ENCODE measurements around the gene C8G.
A peak's percentile ranks its signal among the peaks of the same experiment; 100 is the strongest.

C8G gene

DNA sequence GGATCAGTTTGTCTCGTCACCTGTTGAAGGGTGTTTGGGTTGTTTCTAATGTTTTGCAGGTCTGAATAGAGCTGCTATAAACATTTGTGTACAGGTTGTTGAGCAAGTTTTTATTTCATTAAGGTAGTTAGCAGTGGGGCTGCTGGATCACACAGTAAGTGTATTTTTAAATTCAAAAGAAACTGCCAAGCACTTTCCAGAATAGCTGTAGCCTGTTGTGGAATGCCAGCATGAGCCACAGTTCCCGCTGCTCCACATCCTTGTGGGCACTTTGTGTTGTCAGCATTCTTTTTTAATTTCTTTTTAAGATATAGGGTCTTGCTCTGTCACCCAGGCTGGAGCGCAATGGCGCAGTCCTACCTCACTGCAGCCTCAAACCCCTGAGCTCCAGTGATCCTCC, 15.0 kb upstream of the C8G start:
- H3K4me3 ChIP-seq (ENCODE audit: low read depth, low read length) = no peak overlapping the region
- no peaks in the 10 kb centered on the region for H3K79me2 ChIP-seq (ENCODE audit: control insufficient read depth, insufficient read depth, low read length, unreplicated experiment)
- H2AFZ ChIP-seq (ENCODE audit: low read length, unreplicated experiment) = no peak overlapping the region
- peaks cover 14% of the 10 kb centered on the region for H3K4me1 ChIP-seq (ENCODE audit: control insufficient read depth, insufficient read depth, low read length, unreplicated experiment)
- H3K27ac ChIP-seq (ENCODE audit: low read depth, low read length) = no peak overlapping the region
- no peaks in the 10 kb centered on the region for H3K27me3 ChIP-seq (ENCODE audit: insufficient read depth, low read length)
- H3K36me3 ChIP-seq (ENCODE audit: insufficient read depth, low read length) = peaks cover 12% of the 10 kb centered on the region

GRCh38 chr9:136931611-136932130, 13.4 kb upstream of the C8G start:
- no peaks in the 10 kb centered on the region for H3K27me3 ChIP-seq (ENCODE audit: insufficient read depth, low read length)
- H3K79me2 ChIP-seq (ENCODE audit: control insufficient read depth, insufficient read depth, low read length, unreplicated experiment) = no peaks in the 10 kb centered on the region
- H3K4me1 ChIP-seq (ENCODE audit: control insufficient read depth, insufficient read depth, low read length, unreplicated experiment) = peaks cover 14% of the 10 kb centered on the region
- H3K27ac ChIP-seq (ENCODE audit: low read depth, low read length) = peak overlapping the region; percentile 88
- H3K4me3 ChIP-seq (ENCODE audit: low read depth, low read length) = no peak overlapping the region
- no peak overlapping the region for H2AFZ ChIP-seq (ENCODE audit: low read length, unreplicated experiment)
- H3K36me3 ChIP-seq (ENCODE audit: insufficient read depth, low read length) = peaks cover 12% of the 10 kb centered on the region

DNA sequence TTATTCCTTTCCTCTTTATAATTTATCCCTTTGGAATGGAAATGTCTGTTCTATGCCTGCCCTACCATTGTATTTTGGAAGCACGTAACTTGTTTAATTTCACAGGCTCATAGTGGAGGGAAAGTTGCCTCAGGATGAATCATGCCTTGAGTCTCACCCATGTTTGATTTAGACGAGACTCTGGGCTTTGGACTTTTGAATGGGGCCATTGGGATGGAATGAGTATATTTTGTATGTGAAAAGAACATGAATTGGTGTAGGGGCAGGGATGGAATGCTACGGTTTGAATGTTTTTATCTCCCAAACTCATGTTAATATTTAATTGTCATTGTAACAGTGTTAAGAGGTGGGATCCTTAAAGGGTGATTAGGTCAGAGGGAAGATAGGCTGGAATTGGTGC, 10.8 kb upstream of the C8G start:
- no peak overlapping the region for H3K27ac ChIP-seq (ENCODE audit: low read depth, low read length)
- H3K4me1 ChIP-seq (ENCODE audit: control insufficient read depth, insufficient read depth, low read length, unreplicated experiment) = peaks cover 5% of the 10 kb centered on the region
- H3K36me3 ChIP-seq (ENCODE audit: insufficient read depth, low read length) = peaks cover 13% of the 10 kb centered on the region
- no peaks in the 10 kb centered on the region for H3K27me3 ChIP-seq (ENCODE audit: insufficient read depth, low read length)
- H3K4me3 ChIP-seq (ENCODE audit: low read depth, low read length) = no peak overlapping the region
- no peaks in the 10 kb centered on the region for H3K79me2 ChIP-seq (ENCODE audit: control insufficient read depth, insufficient read depth, low read length, unreplicated experiment)
- no peak overlapping the region for H2AFZ ChIP-seq (ENCODE audit: low read length, unreplicated experiment)

GRCh38 chr9:136935651-136936050, 9.4 kb upstream of the C8G start:
- no peak overlapping the region for H3K27ac ChIP-seq (ENCODE audit: low read depth, low read length)
- H3K4me1 ChIP-seq (ENCODE audit: control insufficient read depth, insufficient read depth, low read length, unreplicated experiment) = peaks cover 5% of the 10 kb centered on the region
- H3K36me3 ChIP-seq (ENCODE audit: insufficient read depth, low read length) = peaks cover 25% of the 10 kb centered on the region
- H2AFZ ChIP-seq (ENCODE audit: low read length, unreplicated experiment) = no peak overlapping the region
- H3K4me3 ChIP-seq (ENCODE audit: low read depth, low read length) = no peak overlapping the region
- no peaks in the 10 kb centered on the region for H3K27me3 ChIP-seq (ENCODE audit: insufficient read depth, low read length)
- peaks cover 6% of the 10 kb centered on the region for H3K79me2 ChIP-seq (ENCODE audit: control insufficient read depth, insufficient read depth, low read length, unreplicated experiment)

DNA sequence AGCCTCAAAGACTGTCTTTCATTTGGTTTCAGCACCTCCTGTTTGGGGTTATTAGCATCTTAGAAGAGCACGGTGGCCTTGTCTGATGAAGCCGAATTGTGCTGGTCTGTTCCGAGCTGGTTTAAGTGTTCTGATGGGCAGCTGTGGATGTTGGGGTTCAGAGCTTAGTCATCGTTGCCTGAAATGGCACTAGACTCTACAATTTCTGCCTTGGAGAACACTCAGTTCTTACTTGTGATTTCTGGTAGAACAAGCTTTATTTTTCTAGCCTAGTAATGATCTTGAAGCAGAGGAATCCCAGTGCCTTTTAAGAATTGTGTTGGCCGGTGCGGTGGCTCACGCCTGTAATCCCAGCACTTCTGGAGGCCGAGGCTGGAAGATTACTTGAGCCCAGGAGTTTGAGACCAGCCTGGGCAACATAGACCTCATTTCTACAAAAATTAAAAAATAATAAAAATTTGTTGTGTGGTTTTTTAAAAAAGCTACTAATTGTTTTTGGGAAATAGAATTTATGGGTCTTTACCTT, 8.3 kb upstream of the C8G start:
- peaks cover 29% of the 10 kb centered on the region; the same call in 1 of the 2 replicates for H3K36me3 ChIP-seq (ENCODE audit: insufficient read depth, low read length)

DNA sequence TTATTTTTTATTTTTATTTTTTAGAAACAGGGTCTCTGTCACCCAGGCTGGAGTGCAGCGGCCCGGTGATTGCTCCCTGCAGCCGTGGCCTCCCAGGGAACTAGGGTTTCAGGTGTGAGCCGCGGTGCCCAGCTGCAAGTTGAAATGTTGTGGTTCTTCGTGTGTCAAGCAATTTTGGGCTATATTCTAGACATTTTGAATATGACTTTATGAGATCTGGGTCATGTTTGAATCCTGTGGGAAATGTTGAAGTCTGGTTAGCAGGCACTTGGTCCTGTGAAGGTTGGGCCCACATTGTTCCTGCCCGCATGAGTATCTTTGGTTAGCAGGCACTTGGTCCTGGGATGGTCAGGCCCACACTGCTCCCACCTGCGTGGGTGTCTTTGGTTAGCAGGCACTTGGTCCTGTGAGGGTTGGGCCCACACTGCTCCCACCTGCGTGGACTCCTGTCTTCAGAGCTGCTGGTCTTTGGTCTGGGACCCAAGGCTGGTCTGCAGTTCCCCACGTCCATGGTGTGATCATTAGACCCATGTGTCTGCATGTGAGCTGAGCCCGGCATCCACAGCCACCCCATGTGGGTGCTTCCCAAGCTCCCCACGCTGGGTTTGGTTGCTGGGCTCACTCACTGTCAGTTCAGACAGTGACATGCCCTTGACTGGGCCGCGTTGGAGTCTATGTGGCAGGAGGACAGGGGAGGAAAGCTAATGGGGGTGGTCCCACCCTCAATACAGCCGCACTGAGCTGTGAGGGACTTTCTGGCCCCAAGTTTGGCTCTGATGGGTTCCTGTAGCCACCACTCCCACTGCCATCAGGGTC, 7.6 kb upstream of the C8G start:
- no peaks in the 10 kb centered on the region for H3K4me1 ChIP-seq (ENCODE audit: control insufficient read depth, insufficient read depth, low read length, unreplicated experiment)
- H2AFZ ChIP-seq (ENCODE audit: low read length, unreplicated experiment) = no peak overlapping the region
- no peak overlapping the region for H3K27ac ChIP-seq (ENCODE audit: low read depth, low read length)
- peaks cover 36% of the 10 kb centered on the region; the same call in 1 of the 2 replicates for H3K36me3 ChIP-seq (ENCODE audit: insufficient read depth, low read length)
- H3K27me3 ChIP-seq (ENCODE audit: insufficient read depth, low read length) = no peaks in the 10 kb centered on the region
- H3K79me2 ChIP-seq (ENCODE audit: control insufficient read depth, insufficient read depth, low read length, unreplicated experiment) = peaks cover 16% of the 10 kb centered on the region
- H3K4me3 ChIP-seq (ENCODE audit: low read depth, low read length) = no peak overlapping the region

More for the DNA sequence above, 8.3 kb upstream of the C8G start:
- H3K27ac ChIP-seq (ENCODE audit: low read depth, low read length) = no peak overlapping the region
- no peak overlapping the region for H2AFZ ChIP-seq (ENCODE audit: low read length, unreplicated experiment)
- peaks cover 12% of the 10 kb centered on the region for H3K79me2 ChIP-seq (ENCODE audit: control insufficient read depth, insufficient read depth, low read length, unreplicated experiment)
- H3K27me3 ChIP-seq (ENCODE audit: insufficient read depth, low read length) = no peaks in the 10 kb centered on the region
- H3K4me1 ChIP-seq (ENCODE audit: control insufficient read depth, insufficient read depth, low read length, unreplicated experiment) = peaks cover 3% of the 10 kb centered on the region
- no peak overlapping the region for H3K4me3 ChIP-seq (ENCODE audit: low read depth, low read length)

GRCh38 chr9:136939431-136939995, 5.5 kb upstream of the C8G start:
- no peak overlapping the region for H3K27ac ChIP-seq (ENCODE audit: low read depth, low read length)
- peaks cover 33% of the 10 kb centered on the region for H3K79me2 ChIP-seq (ENCODE audit: control insufficient read depth, insufficient read depth, low read length, unreplicated experiment)
- peaks cover 37% of the 10 kb centered on the region; the same call in 1 of the 2 replicates for H3K36me3 ChIP-seq (ENCODE audit: insufficient read depth, low read length)
- no peak overlapping the region for H3K4me3 ChIP-seq (ENCODE audit: low read depth, low read length)
- no peak overlapping the region for H2AFZ ChIP-seq (ENCODE audit: low read length, unreplicated experiment)
- H3K27me3 ChIP-seq (ENCODE audit: insufficient read depth, low read length) = no peaks in the 10 kb centered on the region
- peaks cover 7% of the 10 kb centered on the region for H3K4me1 ChIP-seq (ENCODE audit: control insufficient read depth, insufficient read depth, low read length, unreplicated experiment)

- peaks cover 7% of the 10 kb centered on the region for H3K4me1 ChIP-seq (ENCODE audit: control insufficient read depth, insufficient read depth, low read length, unreplicated experiment)
- no peak overlapping the region for H3K27ac ChIP-seq (ENCODE audit: low read depth, low read length)
- no peak overlapping the region for H2AFZ ChIP-seq (ENCODE audit: low read length, unreplicated experiment)
- H3K27me3 ChIP-seq (ENCODE audit: insufficient read depth, low read length) = no peaks in the 10 kb centered on the region
- peaks cover 33% of the 10 kb centered on the region for H3K79me2 ChIP-seq (ENCODE audit: control insufficient read depth, insufficient read depth, low read length, unreplicated experiment)
- H3K4me3 ChIP-seq (ENCODE audit: low read depth, low read length) = no peak overlapping the region
- H3K36me3 ChIP-seq (ENCODE audit: insufficient read depth, low read length) = peaks cover 37% of the 10 kb centered on the region; the same call in 1 of the 2 replicates
Measured at GRCh38 chr9:136939996-136940525, 5.0 kb upstream of the C8G start.

DNA sequence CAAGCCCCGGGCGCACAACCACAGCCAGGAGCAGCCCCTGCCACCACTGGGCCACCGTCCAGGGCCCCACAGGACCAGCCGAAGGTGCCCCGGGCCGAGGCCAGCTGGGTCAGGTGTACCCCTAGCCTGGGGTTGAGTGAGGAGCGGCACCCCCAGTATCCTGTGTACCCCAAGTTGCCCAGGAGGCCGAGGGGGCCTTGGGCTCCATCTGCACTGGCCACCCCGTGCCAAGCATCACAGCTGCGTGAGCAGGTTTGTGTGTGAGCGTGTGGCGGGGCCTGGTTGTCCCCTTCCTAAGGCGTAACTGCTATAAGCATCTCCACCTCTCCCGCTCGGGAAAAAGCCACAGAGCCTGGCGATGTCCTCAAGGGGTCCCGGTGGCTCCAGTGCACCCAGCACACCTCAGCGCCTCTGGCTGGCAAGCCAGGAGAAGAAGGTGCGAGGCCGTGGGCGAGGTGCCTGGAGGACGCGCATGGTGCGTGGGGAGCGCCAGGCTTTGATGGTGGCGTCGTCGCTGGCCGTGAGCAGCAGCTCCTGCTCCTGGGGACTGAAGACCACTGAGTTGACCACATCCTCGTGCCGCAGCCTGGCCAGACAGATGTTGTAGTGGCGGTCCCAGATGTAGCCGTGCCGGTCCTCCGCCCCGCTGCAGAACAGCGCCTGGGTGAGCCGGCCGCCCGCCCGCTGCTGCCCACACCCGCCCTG, 4.4 kb upstream of the C8G start:
- Histone ChIP-seq H3K36me3 (ENCODE audit: insufficient read depth, low read length) (peaks cover 37% of the 10 kb centered on the region; the same call in 1 of the 2 replicates), H3K79me2 (ENCODE audit: control insufficient read depth, insufficient read depth, low read length, unreplicated experiment) (peaks cover 33% of the 10 kb centered on the region), H3K27me3 (ENCODE audit: insufficient read depth, low read length) (no peaks in the 10 kb centered on the region), H3K4me1 (ENCODE audit: control insufficient read depth, insufficient read depth, low read length, unreplicated experiment) (peaks cover 7% of the 10 kb centered on the region), H2AFZ (ENCODE audit: low read length, unreplicated experiment) (no peak overlapping the region), H3K4me3 (ENCODE audit: low read depth, low read length) (no peak overlapping the region), H3K27ac (ENCODE audit: low read depth, low read length) (no peak overlapping the region)
